Naive B cell (primary cell): ENCODE measurements around the gene ST6GAL1. TPM values are rescaled to one million over a fixed set of nuclear protein-coding genes. Genes with fewer than 3 reads are reported as not detected.

ENCODE experiments used
- ATAC-seq, 2 donors: fragments of 150-1000 bp; cut with Tn5 transposase; 2 replicates each; pipeline ENCODE4 v1.10.0; 2021; ENCODE audit warnings: low read depth in 2 of 2, mild to moderate bottlenecking in 2 of 2, moderate library complexity in 2 of 2
- DNase-seq: peaks from one replicate; pipeline ENCODE4 v3.0.0; 2022
- H3K27ac Mint-ChIP-seq, 6 donors: one replicate each; pipeline ENCODE4 v1.8.0; 2020 to 2022; ENCODE audit warnings: mild to moderate bottlenecking in 6 of 6, mixed read lengths in 6 of 6, moderate library complexity in 5 of 6, inconsistent platforms in 2 of 6
- H3K27me3 Mint-ChIP-seq, 3 donors: one replicate each; pipeline ENCODE4 v1.8.0; 2021 to 2022; ENCODE audit warnings: mixed read lengths in 3 of 3, mild to moderate bottlenecking in 1 of 3
- H3K36me3 Mint-ChIP-seq, 2 donors: one replicate each; pipeline ENCODE4 v1.8.0; 2020 to 2022; ENCODE audit warnings: mixed read lengths in 2 of 2, inconsistent platforms in 1 of 2, mild to moderate bottlenecking in 1 of 2
- H3K4me1 Mint-ChIP-seq, 3 donors: one replicate each; pipeline ENCODE4 v1.8.0; 2020 to 2022; ENCODE audit warnings: mixed read lengths in 3 of 3, inconsistent platforms in 1 of 3, mild to moderate bottlenecking in 1 of 3, moderate library complexity in 1 of 3
- H3K4me3 Mint-ChIP-seq, 8 donors: one replicate each; pipeline ENCODE4 v1.8.0; 2020 to 2022; ENCODE audit warnings: mild to moderate bottlenecking in 8 of 8, mixed read lengths in 8 of 8, moderate library complexity in 8 of 8, inconsistent platforms in 2 of 8
- H3K9me3 Mint-ChIP-seq, 7 donors: one replicate each; pipeline ENCODE4 v1.8.0; 2020 to 2022; ENCODE audit warnings: mixed read lengths in 7 of 7, mild to moderate bottlenecking in 5 of 7, inconsistent platforms in 2 of 7, moderate library complexity in 1 of 7
- polyA plus RNA-seq, 6 donors: library from polyadenylated mRNA; unstranded; fragments of 300-500 nt; fragmentation: Illumina TruSeq; gene quantifications; one replicate each; pipeline ENCODE4 v1.2.3, GENCODE V29; 2021; ENCODE audit warnings: low read depth in 6 of 6

The ST6GAL1 gene
- polyA plus RNA-seq, 6 donors from 2014 or later: 210 to 330 (median 253) TPM

- ATAC-seq: no peak
- peaks cover 63 to 93% (median 85%) of the 10 kb centered on the region in 3 donors for H3K4me1 Mint-ChIP-seq
Observed at GRCh38 chr3:187026317-187026670, 96.0 kb downstream of the ST6GAL1 start.

DNA sequence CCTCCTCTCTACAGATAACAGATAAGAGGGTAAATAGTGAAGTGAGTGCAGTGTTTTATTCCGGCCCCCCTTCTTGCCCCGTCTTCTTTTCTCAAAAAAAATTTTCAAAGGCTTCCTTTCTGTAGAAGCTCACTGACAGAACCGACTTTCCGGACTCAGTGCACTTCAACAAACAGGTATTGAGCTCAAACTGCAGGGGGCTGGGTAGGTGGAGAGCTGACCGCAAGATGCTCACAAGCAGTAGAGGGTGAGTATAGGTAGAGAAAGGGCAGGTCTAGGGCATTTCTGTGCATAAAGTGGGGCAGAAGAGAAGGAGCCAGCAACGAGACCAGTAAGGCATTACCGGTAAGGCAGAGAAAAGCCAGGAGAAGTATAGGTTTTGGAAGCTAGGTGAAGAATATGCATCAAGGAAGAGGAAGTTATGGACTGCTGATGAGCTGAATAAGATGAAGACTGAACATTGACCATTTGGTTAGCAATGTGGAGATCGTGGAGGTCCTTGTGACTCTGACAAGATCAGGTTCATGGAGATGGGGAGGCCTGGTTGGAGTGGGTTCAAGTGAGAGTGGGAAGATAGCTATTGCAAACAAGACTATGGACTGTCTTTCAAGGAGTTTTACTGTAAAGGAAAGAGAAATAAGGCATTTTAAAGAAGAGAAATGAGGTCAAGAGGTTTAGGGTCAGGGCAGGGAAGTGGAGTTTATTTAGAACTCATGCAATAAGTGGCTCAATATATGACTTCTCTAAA lies 97.4 kb downstream of the ST6GAL1 start:
- peaks cover 0 to 5% (median 0%) of the 10 kb centered on the region in 7 donors for H3K9me3 Mint-ChIP-seq
- H3K4me3 Mint-ChIP-seq: peak overlapping the region; percentile 49 to 90 (median 83)
- H3K36me3 Mint-ChIP-seq: peaks cover 25 to 37% of the 10 kb centered on the region in 2 donors
- peak; percentile 10 to 16 for ATAC-seq
- H3K27ac Mint-ChIP-seq: peak overlapping the region; percentile 22 to 99 (median 93)
- H3K27me3 Mint-ChIP-seq: no peaks in the 10 kb centered on the region
- peaks cover 68 to 93% (median 84%) of the 10 kb centered on the region in 3 donors for H3K4me1 Mint-ChIP-seq
- DNase-seq: peak; percentile 35

More at GRCh38 chr3:187026317-187026670, 96.0 kb downstream of the ST6GAL1 start:
- peak overlapping the region; percentile 89 to 99 (median 98) for H3K27ac Mint-ChIP-seq
- no peak for DNase-seq
- H3K4me3 Mint-ChIP-seq: peak overlapping the region; percentile 79 to 94 (median 88)
- peaks cover 0 to 5% (median 0%) of the 10 kb centered on the region in 7 donors for H3K9me3 Mint-ChIP-seq
- peaks cover 14 to 26% of the 10 kb centered on the region in 2 donors for H3K36me3 Mint-ChIP-seq
- no peaks in the 10 kb centered on the region for H3K27me3 Mint-ChIP-seq

- Mint-ChIP-seq H3K9me3 (peaks cover 0 to 14% (median 8%) of the 10 kb centered on the region in 7 donors), H3K36me3 (peaks cover 34 to 66% of the 10 kb centered on the region in 2 donors), H3K27ac (peak overlapping the region; percentile 65 to 99 (median 84)), H3K4me3 (peak overlapping the region; percentile 61 to 89 (median 67)), H3K4me1 (peaks cover 65 to 91% (median 87%) of the 10 kb centered on the region in 3 donors), H3K27me3 (no peaks in the 10 kb centered on the region)
- ATAC-seq (no peak), DNase-seq (no peak)
Observed at GRCh38 chr3:187031934-187032333, 101.6 kb downstream of the ST6GAL1 start.

DNA sequence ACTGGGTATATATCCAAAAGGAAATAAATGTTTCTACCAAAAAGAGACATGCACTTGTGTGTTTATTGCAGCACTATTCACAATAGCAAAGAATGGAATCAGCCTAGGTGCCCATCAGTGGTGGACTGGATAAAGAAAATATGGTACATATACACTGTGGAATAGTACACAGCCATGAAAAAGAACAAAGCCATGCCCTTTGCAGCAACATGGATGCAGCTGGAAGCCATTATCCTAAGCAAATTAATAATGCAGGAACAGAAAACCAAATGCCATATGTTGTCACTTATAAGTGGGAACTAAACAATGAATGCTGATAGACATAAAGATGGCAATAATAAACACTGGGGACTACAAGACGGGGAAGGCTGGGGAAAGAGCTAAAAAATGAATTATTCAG lies 106.1 kb downstream of the ST6GAL1 start:
- Mint-ChIP-seq H3K36me3 (peaks cover 48 to 69% of the 10 kb centered on the region in 2 donors), H3K4me1 (peaks cover 58 to 82% (median 76%) of the 10 kb centered on the region in 3 donors), H3K27me3 (no peaks in the 10 kb centered on the region), H3K9me3 (peaks cover 0 to 14% (median 8%) of the 10 kb centered on the region in 7 donors), H3K27ac (peak overlapping the region in 1 of 6 donors; percentile 54), H3K4me3 (no peak overlapping the region)
- DNase-seq (no peak), ATAC-seq (no peak)

DNA sequence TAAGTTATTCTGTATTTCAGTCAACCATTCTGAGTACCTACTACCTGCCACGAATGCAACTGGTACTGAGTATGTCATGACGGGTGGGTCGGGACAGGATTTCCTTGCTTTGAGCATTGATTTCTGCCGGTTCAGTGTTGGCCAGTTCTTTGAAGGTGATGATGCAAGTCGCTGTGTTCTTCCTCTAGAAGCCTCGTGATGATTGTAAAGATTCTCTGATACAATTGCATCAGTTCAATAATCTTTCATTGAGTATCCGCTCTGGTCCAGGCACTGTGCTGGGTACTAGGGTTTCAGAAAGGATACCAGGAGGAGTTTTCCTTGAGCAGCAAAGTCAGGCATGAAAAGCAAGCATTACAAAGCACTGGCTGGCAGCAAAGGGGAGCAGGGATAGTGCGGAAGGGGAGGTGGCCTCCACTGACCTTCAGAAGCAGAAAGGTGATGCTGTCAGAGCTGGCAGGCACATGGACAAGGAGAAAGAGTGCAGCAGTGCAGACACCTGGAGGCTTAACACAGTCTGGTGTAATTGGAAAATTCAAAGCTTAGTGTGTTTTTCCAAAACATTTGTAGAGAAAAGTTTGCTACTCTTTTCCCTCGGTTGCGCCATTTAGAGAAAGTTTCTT lies 108.9 kb downstream of the ST6GAL1 start:
- DNase-seq (no peak), ATAC-seq (no peak)
- H3K27me3 Mint-ChIP-seq: no peaks in the 10 kb centered on the region
- peaks cover 0 to 14% (median 7%) of the 10 kb centered on the region in 7 donors for H3K9me3 Mint-ChIP-seq
- H3K27ac Mint-ChIP-seq: peak overlapping the region; percentile 5 to 96 (median 83)
- peak overlapping the region in 5 of 8 donors; percentile 26 to 84 (median 59) for H3K4me3 Mint-ChIP-seq
- H3K36me3 Mint-ChIP-seq: peaks cover 52 to 72% of the 10 kb centered on the region in 2 donors
- peaks cover 62 to 83% (median 81%) of the 10 kb centered on the region in 3 donors for H3K4me1 Mint-ChIP-seq

DNA sequence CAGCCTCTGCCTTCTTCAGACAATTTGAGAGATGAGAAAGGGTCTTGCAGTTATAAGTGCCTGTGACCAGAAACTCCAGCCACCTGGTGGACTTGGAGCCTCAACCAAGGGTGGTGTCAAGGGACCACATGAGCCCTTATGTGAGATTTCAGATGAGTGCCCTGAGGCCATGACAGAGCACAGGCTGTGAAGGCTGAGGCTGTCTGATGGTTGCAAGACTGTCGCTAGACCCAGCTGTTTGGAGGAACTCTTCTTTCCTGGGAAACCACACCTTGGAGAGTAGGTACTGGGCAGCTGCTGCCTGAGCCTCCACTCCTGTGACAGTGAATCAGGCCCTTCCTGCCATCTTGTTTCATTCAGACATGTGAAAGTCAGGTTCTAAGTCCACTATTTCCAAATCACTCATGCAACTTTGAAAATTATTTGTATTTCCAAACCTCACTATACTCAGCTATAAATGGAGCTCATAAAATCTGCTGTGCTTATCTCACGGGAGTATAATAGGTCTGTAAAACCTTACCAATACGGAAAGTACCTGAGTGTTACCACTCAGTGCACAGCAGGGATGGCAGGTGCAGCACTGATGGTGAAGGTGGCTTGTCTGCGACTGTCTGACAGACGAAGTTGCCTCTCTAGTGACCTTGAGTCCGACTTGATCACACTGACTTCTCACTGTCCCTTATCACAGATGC lies 109.5 kb downstream of the ST6GAL1 start:
- no peak for DNase-seq
- Mint-ChIP-seq H3K9me3 (peaks cover 0 to 12% (median 2%) of the 10 kb centered on the region in 7 donors), H3K27ac (peak overlapping the region; percentile 8 to 96 (median 88)), H3K4me1 (peaks cover 56 to 81% (median 80%) of the 10 kb centered on the region in 3 donors), H3K27me3 (no peaks in the 10 kb centered on the region), H3K4me3 (peak overlapping the region in 7 of 8 donors; percentile 18 to 84 (median 36)), H3K36me3 (peaks cover 51 to 65% of the 10 kb centered on the region in 2 donors)
- peak in 1 of 2 donors; percentile 50 for ATAC-seq

DNA sequence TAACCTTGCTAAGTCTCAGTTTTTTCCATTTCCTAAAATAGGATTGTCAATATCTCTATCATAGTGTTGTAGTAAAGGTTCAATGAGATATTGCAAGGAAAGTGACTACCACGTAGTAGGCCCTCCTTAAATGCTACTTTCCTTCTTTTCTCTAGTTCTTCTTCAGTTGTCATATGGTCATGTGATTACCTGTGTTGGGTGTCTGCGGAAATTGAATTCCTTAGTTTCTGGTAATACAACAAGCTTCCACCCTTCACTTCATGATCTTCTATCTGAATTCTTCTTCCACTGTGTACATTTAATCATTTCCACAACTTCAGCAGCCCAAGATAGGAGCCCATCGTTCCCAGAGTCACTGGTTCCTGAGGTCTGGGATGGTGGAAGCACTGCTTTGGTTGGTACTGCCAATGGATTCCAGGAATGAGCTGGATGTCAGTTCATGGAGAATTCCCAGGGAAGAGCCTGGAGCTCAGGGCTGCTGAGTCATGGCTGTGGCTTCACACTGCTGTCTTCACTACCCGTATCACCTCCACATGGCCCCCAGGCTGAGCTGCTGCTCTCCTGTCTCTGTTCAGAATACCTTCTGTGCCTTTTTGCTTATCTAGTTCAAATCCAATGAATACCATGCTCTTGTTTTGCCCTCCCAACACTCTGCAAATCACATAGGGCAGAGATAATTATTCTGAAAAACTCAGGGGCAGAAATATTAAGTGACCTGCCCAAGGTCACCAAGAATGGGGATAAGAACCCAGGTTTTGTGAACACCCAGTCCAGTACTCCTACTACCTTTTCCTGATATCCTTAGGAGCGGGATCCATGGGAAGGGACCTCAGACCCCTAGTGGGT lies 110.4 kb downstream of the ST6GAL1 start:
- H3K27me3 Mint-ChIP-seq: no peaks in the 10 kb centered on the region
- ATAC-seq: no peak
- H3K27ac Mint-ChIP-seq: peak overlapping the region; percentile 86 to 96 (median 94)
- DNase-seq: no peak
- H3K36me3 Mint-ChIP-seq: peaks cover 58 to 59% of the 10 kb centered on the region in 2 donors
- H3K4me1 Mint-ChIP-seq: peaks cover 62 to 81% (median 75%) of the 10 kb centered on the region in 3 donors
- H3K4me3 Mint-ChIP-seq: peak overlapping the region in 7 of 8 donors; percentile 9 to 79 (median 38)
- peaks cover 0 to 8% (median 1%) of the 10 kb centered on the region in 7 donors for H3K9me3 Mint-ChIP-seq

- Mint-ChIP-seq H3K4me3 (peak overlapping the region; percentile 24 to 88 (median 69)), H3K36me3 (peaks cover 61 to 67% of the 10 kb centered on the region in 2 donors), H3K9me3 (no peaks in the 10 kb centered on the region), H3K4me1 (peaks cover 68 to 86% (median 76%) of the 10 kb centered on the region in 3 donors), H3K27ac (peak overlapping the region; percentile 91 to 99 (median 96)), H3K27me3 (no peaks in the 10 kb centered on the region)
- DNase-seq (peak; percentile 66), ATAC-seq (peak; percentile 53 to 64)
Observed at GRCh38 chr3:187041362-187042307, 111.3 kb downstream of the ST6GAL1 start.

DNA sequence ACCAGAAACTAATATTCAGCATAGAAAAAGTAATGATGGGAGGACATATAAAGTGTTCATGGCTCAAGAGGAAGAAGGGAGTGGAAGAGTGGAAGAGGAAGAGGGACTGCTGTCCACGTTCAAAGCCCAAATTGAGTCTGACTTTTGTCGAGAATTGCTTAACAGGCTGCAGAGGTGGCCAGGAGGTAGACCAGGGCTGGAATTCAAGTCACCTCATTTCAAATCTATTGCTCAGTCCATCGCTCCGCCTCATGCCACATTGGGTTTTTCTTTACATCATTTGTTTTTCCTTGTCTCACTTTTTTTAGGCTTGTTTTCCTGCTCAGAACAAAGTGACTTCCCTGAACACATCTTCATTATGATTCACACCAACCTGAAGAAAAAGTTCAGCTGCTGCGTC lies 112.0 kb downstream of the ST6GAL1 start:
- DNase-seq (no peak), ATAC-seq (no peak)
- Mint-ChIP-seq H3K27me3 (no peaks in the 10 kb centered on the region), H3K27ac (peak overlapping the region; percentile 91 to 99 (median 95)), H3K9me3 (no peaks in the 10 kb centered on the region), H3K4me3 (peak overlapping the region; percentile 24 to 88 (median 69)), H3K4me1 (peaks cover 69 to 90% (median 76%) of the 10 kb centered on the region in 3 donors), H3K36me3 (peaks cover 61 to 67% of the 10 kb centered on the region in 2 donors)

GRCh38 chr3:187042874-187043458 lies 112.6 kb downstream of the ST6GAL1 start:
- no peak for DNase-seq

DNA sequence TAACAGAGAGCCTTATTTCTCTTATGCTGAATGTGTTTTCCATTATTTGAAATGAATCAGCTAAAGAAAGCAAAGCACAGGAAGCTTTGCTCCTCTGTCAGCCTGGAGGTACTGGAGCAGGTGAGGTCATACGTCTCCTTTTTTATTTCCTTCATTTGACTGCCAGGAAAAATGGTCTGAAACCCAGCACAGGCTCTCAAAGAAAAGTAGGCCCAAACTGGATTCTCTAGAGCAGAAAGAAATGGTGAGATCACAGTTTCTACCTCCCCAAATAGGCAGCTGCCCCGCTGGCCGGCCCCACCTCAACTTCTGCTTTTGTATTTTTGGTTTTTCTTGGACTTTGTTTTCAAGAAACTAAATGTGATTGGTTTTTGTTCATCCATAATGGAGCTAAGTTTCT lies 113.9 kb downstream of the ST6GAL1 start:
- DNase-seq (peak; percentile 74), ATAC-seq (peak; percentile 76)
- Mint-ChIP-seq H3K4me1 (peaks cover 69 to 96% (median 78%) of the 10 kb centered on the region in 3 donors), H3K9me3 (no peaks in the 10 kb centered on the region), H3K27me3 (no peaks in the 10 kb centered on the region), H3K27ac (peak overlapping the region; percentile 88 to 97 (median 96)), H3K36me3 (peaks cover 62% of the 10 kb centered on the region in 2 donors), H3K4me3 (peak overlapping the region; percentile 50 to 87 (median 79))

More at GRCh38 chr3:187042874-187043458, 112.6 kb downstream of the ST6GAL1 start:
- Mint-ChIP-seq H3K27me3 (no peaks in the 10 kb centered on the region), H3K27ac (peak overlapping the region; percentile 91 to 97 (median 95)), H3K36me3 (peaks cover 63 to 67% of the 10 kb centered on the region in 2 donors), H3K9me3 (no peaks in the 10 kb centered on the region), H3K4me1 (peaks cover 72 to 95% (median 77%) of the 10 kb centered on the region in 3 donors), H3K4me3 (peak overlapping the region in 7 of 8 donors; percentile 65 to 88 (median 72))
- ATAC-seq: no peak
